Measurements from ENCODE around the gene ATG7. TPM values are rescaled to one million over a fixed set of nuclear protein-coding genes. Genes with fewer than 3 reads are reported as not detected.

The ATG7 gene
- total RNA-seq, 6 experiments from 2014 or later = 44.5 to 53.0 (median 49.3) TPM

DNA sequence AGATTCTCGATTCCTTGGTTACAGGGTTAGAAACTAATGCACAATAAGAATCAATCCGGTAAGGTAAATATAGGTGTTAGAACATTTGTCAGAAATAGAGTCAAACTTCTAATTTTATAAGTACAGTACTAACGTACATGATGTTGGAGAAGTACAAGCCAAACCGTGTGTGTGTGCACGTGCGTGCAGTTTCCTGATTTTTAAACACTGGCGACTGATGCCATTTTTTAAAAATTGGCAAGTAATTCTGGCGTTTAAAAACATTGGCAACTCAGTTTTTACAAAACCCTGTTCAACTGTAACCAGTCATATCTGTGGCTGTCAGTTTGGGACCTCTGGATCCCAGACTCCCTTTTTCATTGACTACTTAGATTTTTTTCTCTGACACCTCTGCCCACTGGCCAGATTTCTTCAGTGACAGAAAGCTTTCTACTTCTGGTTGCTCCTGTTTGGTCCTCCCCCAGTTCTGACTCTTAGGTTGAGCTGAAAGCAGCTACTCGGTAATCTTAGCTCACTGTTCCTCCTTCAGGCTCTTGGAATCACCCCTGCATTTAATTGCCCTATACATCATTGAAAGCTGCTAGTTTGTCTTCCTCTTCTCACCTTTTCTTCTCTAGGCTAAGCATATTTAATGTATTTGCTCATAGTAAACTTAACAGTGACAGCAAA is 843 bp downstream of the ATG7 start:
- no peaks in the 10 kb centered on the region for H3K27me3 Mint-ChIP-seq (ENCODE audit: insufficient read depth)
- TF ChIP-seq CTCF (IDR thresholded peaks at IDR 0.05) = no peak

DNA sequence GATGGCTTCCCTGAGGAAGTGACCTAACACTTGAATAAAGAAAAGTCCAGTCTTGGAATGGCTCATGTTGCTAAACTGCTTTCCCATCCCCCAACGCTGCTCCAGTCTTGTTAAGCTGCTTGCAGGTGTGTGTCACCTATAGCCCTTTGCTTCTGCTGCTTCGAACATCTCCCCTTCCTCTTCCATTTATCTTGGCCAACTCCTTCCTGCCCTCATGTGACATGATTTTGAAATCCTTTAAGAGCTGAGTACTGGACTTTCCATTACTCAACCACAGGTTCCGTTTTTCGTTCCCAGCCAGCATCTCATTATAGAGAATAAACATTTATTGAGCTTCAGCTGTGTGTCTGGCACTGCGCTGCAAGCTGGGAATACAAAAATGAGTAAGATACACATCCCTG is 1.7 kb downstream of the ATG7 start:
- no peak for DNase-seq
- H3K36me3 Mint-ChIP-seq (ENCODE audit: low read depth) = peaks cover 33% of the 10 kb centered on the region
- no peaks in the 10 kb centered on the region for H3K9me3 Mint-ChIP-seq
- peak overlapping the region; percentile 98 for H3K4me3 Mint-ChIP-seq
- TF ChIP-seq CTCF (IDR thresholded peaks at IDR 0.05) = no peak
- H3K27me3 Mint-ChIP-seq (ENCODE audit: insufficient read depth) = no peaks in the 10 kb centered on the region
- H3K27ac Mint-ChIP-seq = peak overlapping the region; percentile 95
- peaks cover 66% of the 10 kb centered on the region for H3K4me1 Mint-ChIP-seq (ENCODE audit: low read depth)

More for the DNA sequence above, 843 bp downstream of the ATG7 start:
- H3K4me1 Mint-ChIP-seq (ENCODE audit: low read depth) = peaks cover 57% of the 10 kb centered on the region
- peak overlapping the region; percentile 98 for H3K4me3 Mint-ChIP-seq
- DNase-seq = peak; percentile 18
- H3K9me3 Mint-ChIP-seq = no peaks in the 10 kb centered on the region
- peak overlapping the region; percentile 95 for H3K27ac Mint-ChIP-seq
- H3K36me3 Mint-ChIP-seq (ENCODE audit: low read depth) = peaks cover 33% of the 10 kb centered on the region

DNA sequence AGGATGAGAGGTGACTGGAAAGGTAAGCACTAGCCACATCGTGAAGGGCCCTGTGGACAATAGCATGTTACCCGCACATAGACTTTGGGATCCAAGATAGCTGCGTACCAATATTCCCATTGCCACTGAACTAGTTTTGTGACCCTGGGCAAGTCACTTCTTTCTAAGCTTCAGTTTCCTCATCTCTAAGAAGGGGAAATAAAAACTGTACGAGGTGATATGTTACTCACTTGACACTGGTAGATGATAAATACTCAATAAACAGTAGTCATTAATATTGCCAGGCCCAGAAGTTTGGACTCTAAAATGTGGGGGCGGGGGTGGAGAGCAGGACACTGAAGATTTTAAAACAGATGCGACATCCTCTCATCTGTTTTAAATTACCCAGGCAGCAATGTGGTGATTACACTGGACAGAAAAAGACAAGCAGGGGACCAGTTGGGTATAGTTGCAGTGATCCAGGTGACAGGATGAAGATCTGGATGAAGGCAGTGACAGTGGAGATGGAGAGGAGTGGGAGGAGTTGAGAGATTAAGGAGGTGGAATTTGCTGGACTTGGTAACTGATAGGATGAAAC is 2.5 kb downstream of the ATG7 start:
- no peaks in the 10 kb centered on the region for H3K9me3 Mint-ChIP-seq
- H3K4me3 Mint-ChIP-seq = peak overlapping the region; percentile 98; the same call in 1 of the 2 replicates
- H3K27me3 Mint-ChIP-seq (ENCODE audit: insufficient read depth) = no peaks in the 10 kb centered on the region
- H3K4me1 Mint-ChIP-seq (ENCODE audit: low read depth) = peaks cover 73% of the 10 kb centered on the region
- TF ChIP-seq CTCF (IDR thresholded peaks at IDR 0.05) = no peak
- H3K27ac Mint-ChIP-seq = peak overlapping the region; percentile 6; the same call in 1 of the 2 replicates
- no peak for DNase-seq
- H3K36me3 Mint-ChIP-seq (ENCODE audit: low read depth) = peaks cover 34% of the 10 kb centered on the region

- Mint-ChIP-seq H3K4me1 (ENCODE audit: low read depth) (peaks cover 81% of the 10 kb centered on the region), H3K9me3 (no peaks in the 10 kb centered on the region), H3K27ac (peak overlapping the region; percentile 70; the same call in 1 of the 2 replicates), H3K36me3 (ENCODE audit: low read depth) (peaks cover 46% of the 10 kb centered on the region), H3K4me3 (no peak overlapping the region), H3K27me3 (ENCODE audit: insufficient read depth) (no peaks in the 10 kb centered on the region)
- no peak for TF ChIP-seq CTCF (IDR thresholded peaks at IDR 0.05)
- DNase-seq = no peak
Observed at GRCh38 chr3:11275926-11276325, 3.7 kb downstream of the ATG7 start.

DNA sequence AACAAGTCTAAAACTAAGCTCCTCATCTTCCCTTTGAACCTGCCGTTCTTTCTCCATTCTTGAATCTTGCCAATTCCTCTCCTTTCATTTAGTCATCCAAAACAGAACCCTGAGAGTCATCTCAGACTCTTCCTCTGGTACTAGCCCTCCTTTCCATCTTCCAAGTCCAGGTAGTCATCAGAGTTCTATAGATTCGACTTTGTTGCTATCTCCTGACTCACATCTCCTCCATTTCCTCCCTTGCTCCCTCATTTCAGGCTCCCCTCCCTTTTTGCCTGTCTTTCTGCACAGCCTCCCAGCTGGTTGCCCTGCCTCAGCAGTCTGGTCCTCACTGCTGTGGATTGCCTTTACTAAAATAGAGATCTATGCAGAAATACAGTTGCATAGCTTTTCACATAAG is 4.7 kb downstream of the ATG7 start:
- peak; percentile 9 for DNase-seq
- H3K4me3 Mint-ChIP-seq = peak overlapping the region; percentile 1; the same call in 1 of the 2 replicates
- peaks cover 48% of the 10 kb centered on the region for H3K36me3 Mint-ChIP-seq (ENCODE audit: low read depth)
- H3K27me3 Mint-ChIP-seq (ENCODE audit: insufficient read depth) = no peaks in the 10 kb centered on the region
- peaks cover 80% of the 10 kb centered on the region for H3K4me1 Mint-ChIP-seq (ENCODE audit: low read depth)
- TF ChIP-seq CTCF (IDR thresholded peaks at IDR 0.05) = no peak
- no peaks in the 10 kb centered on the region for H3K9me3 Mint-ChIP-seq
- peak overlapping the region; percentile 70 for H3K27ac Mint-ChIP-seq
